SK-N-SH (cell line): Measurements from ENCODE around the gene HCN1. TPM values are rescaled to one million over a fixed set of nuclear protein-coding genes. Genes with fewer than 3 reads are reported as not detected.
A peak's percentile ranks its signal among the peaks of the same experiment; 100 is the strongest.

Experiments
- CTCF ChIA-PET: fragments of 300-600, 350-600 bp; formaldehyde crosslinking; extraction: SDS; loops from one replicate; lab custom pipeline; 2021; lab: Yijun Ruan, JAX
- POLR2A ChIA-PET: fragments of 350-600 bp; sonication (Branson Sonifier 250); formaldehyde crosslinking; extraction: SDS; loops from one replicate; lab custom pipeline; 2020; ENCODE audit warnings: antibody characterized with exemption, inconsistent platforms; lab: Yijun Ruan, JAX
- DNase-seq: peaks from one replicate; pipeline ENCODE4 v3.0.0; 2012
- H2AFZ ChIP-seq: fragments of 200-600 bp; sonication (generic); 2 replicates; pipeline ENCODE4 v1.8.1; 2016; ENCODE audit warnings: antibody characterized with exemption, mild to moderate bottlenecking, low read depth
- H3F3A ChIP-seq: fragments of 200-600 bp; sonication (generic); replicated peaks from 2 replicates; pipeline ENCODE3; 2016; ENCODE audit warnings: antibody characterized with exemption, mild to moderate bottlenecking; ENCODE audit not compliant: insufficient read depth
- H3K27ac ChIP-seq, 2 experiments: fragments of 200-500 bp in 1 of 2; fragments of 200-600 bp in 1 of 2; sonication (Bioruptor generic) in 1 of 2; sonication (generic), shearing (Covaris generic) in 1 of 2; 2 replicates each; pipeline versions ENCODE4 v1.5.1 to v1.6.1; 2014 to 2016; ENCODE audit warnings: low read depth in 2 of 2, inconsistent platforms in 1 of 2, low read length in 1 of 2, mild to moderate bottlenecking in 1 of 2, mixed read lengths in 1 of 2
- H3K27me3 ChIP-seq: fragments of 200-600 bp; sonication (generic), shearing (Covaris generic); 2 replicates; pipeline ENCODE4 v1.6.1; 2016; ENCODE audit warnings: mixed run types; ENCODE audit not compliant: insufficient read depth
- H3K36me3 ChIP-seq, 2 experiments: fragments of 200-500 bp in 1 of 2; fragments of 200-600 bp in 1 of 2; sonication (Bioruptor generic) in 1 of 2; sonication (generic) in 1 of 2; replicated peaks in 1 of 2; 2 replicates each; pipeline versions ENCODE3 to v1.5.1; 2014 to 2016; ENCODE audit warnings: low read length in 1 of 2, mild to moderate bottlenecking in 1 of 2; ENCODE audit not compliant: insufficient read depth in 2 of 2, control insufficient read depth in 1 of 2
- H3K4me1 ChIP-seq, 2 experiments: fragments of 200-500 bp in 1 of 2; fragments of 200-600 bp in 1 of 2; sonication (Bioruptor generic) in 1 of 2; sonication (generic), shearing (Covaris generic) in 1 of 2; 2 replicates each; pipeline versions ENCODE4 v1.5.1 to v1.6.1; 2014 to 2016; ENCODE audit warnings: low read depth in 1 of 2, low read length in 1 of 2, mixed run types in 1 of 2; ENCODE audit not compliant: insufficient read depth in 2 of 2, control insufficient read depth in 1 of 2
- H3K4me2 ChIP-seq: fragments of 200-600 bp; sonication (generic), shearing (Covaris generic); 2 replicates; pipeline ENCODE4 v1.6.1; 2017; ENCODE audit warnings: mixed run types
- H3K4me3 ChIP-seq, 2 experiments: fragments of 200-500 bp in 1 of 2; fragments of 200-600 bp in 1 of 2; sonication (Bioruptor generic) in 1 of 2; sonication (generic), shearing (Covaris generic) in 1 of 2; 2 replicates each; pipeline versions ENCODE4 v1.5.1 to v1.8.1; 2014 to 2016; ENCODE audit warnings: low read depth in 2 of 2, inconsistent platforms in 1 of 2, low read length in 1 of 2, mild to moderate bottlenecking in 1 of 2, mixed read lengths in 1 of 2, moderate library complexity in 1 of 2
- H3K79me2 ChIP-seq: fragments of 200-600 bp; sonication (generic); 2 replicates; pipeline ENCODE4 v1.8.1; 2017; ENCODE audit warnings: mild to moderate bottlenecking; ENCODE audit not compliant: insufficient read depth
- H3K9ac ChIP-seq: fragments of 200-600 bp; sonication (generic); 2 replicates; pipeline ENCODE4 v1.6.1; 2017; ENCODE audit warnings: mixed run types
- H3K9me2 ChIP-seq: fragments of 200-600 bp; sonication (generic); 2 replicates; pipeline ENCODE4 v1.6.1; 2017; ENCODE audit warnings: mixed run types
- H3K9me3 ChIP-seq: fragments of 200-600 bp; sonication (generic); 2 replicates; pipeline ENCODE4 v1.6.1; 2017; ENCODE audit warnings: mixed run types, mild to moderate bottlenecking, moderate library complexity
- H4K20me1 ChIP-seq: fragments of 200-600 bp; sonication (generic); 2 replicates; pipeline ENCODE4 v1.6.1; 2017; ENCODE audit warnings: mild to moderate bottlenecking, mixed run types; ENCODE audit not compliant: insufficient read depth
- CHD2 ChIP-seq: fragments of 150-350 bp; IDR thresholded peaks from 2 replicates; pipeline ENCODE4 v1.6.1; 2018; ENCODE audit warnings: low read length; ENCODE audit not compliant: partially characterized antibody
- CTCF ChIP-seq: fragments of 200-600 bp; sonication (generic); IDR thresholded peaks from 2 replicates; pipeline ENCODE4 v1.6.1; 2017; ENCODE audit warnings: antibody characterized with exemption, mild to moderate bottlenecking, moderate library complexity
- ELF1 ChIP-seq: IDR thresholded peaks from 2 replicates; pipeline ENCODE4 v1.4.0; 2012
- FOSL2 ChIP-seq: IDR thresholded peaks from 2 replicates; pipeline ENCODE4 v1.4.0; 2012; ENCODE audit warnings: low read depth, mild to moderate bottlenecking, moderate library complexity, borderline replicate concordance
- MXI1 ChIP-seq: IDR thresholded peaks from 2 replicates; pipeline ENCODE4 v1.6.1; 2012; ENCODE audit warnings: mild to moderate bottlenecking, low read depth, low read length, improper control_type of control experiment
- REST ChIP-seq: IDR thresholded peaks from 2 replicates; pipeline ENCODE4 v1.6.1; 2012; ENCODE audit warnings: mild to moderate bottlenecking, low read depth, low read length, moderate library complexity
- RFX5 ChIP-seq: IDR thresholded peaks from 2 replicates; pipeline ENCODE4 v1.6.1; 2012; ENCODE audit warnings: mild to moderate bottlenecking, improper control_type of control experiment, low read length
- RXRA ChIP-seq: IDR thresholded peaks from 2 replicates; pipeline ENCODE4 v1.4.0; 2012; ENCODE audit warnings: low read depth, mild to moderate bottlenecking, borderline replicate concordance
- SIN3A ChIP-seq: IDR thresholded peaks from 2 replicates; pipeline ENCODE4 v1.6.1; 2012; ENCODE audit warnings: low read depth, mild to moderate bottlenecking, low read length, moderate library complexity, borderline replicate concordance
- SMC3 ChIP-seq: IDR thresholded peaks from 2 replicates; pipeline ENCODE4 v1.6.1; 2012; ENCODE audit warnings: low read depth, low read length, improper control_type of control experiment
- TEAD4 ChIP-seq: IDR thresholded peaks from 2 replicates; pipeline ENCODE4 v1.4.0; 2012; ENCODE audit warnings: mild to moderate bottlenecking, borderline replicate concordance; ENCODE audit not compliant: insufficient read depth
- YY1 ChIP-seq: IDR thresholded peaks from 2 replicates; pipeline ENCODE4 v1.4.0; 2012; ENCODE audit warnings: low read depth, mild to moderate bottlenecking
- WGBS: methylation state at CpG from one replicate; pipeline ENCODE4 v1.1.6; 2017; ENCODE audit warnings: low lambda C conversion rate; 5-methylcytosine and 5-hydroxymethylcytosine counted together
- polyA plus RNA-seq, 3 experiments: library from polyadenylated mRNA; depleted of rRNA; stranded (reverse); fragments of >200 nt; gene quantifications; 2 replicates each; pipeline ENCODE4 v1.2.3, GENCODE V29; 2012
- TF ChIP-seq, protein P1 (sequence below): fragments of 150-350 bp; IDR thresholded peaks from 2 replicates; pipeline ENCODE4 v1.6.1; 2017; ENCODE audit warnings: antibody characterized with exemption, low read length, low read depth, borderline replicate concordance

HCN1 gene
- polyA plus RNA-seq, 1 of the 3 experiments (the other 2 are of a cell fraction) = not detected

DNA sequence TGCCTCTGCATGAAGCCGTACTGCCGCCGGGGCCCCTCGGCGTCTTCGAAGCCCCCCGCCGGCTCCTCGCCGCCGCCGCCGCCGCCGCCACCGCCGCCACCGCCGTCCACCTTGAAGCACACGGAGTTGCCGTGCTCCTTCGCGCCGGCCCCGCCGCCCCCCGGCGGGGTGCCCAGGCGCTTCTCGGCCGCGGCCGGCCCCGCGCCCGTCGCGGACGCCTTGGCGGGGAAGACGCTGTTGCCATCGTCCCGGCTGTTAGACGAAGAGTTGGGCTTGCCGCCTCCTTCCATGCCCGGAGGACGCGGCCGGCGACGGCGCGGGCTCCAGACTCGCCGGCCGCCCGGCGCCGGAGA lies 400 bp downstream of the HCN1 start (continued):
- TF ChIP-seq ELF1 = no peak

GRCh38 chr5:45694971-45695803 lies 993 bp downstream of the HCN1 start:
- no peak overlapping the region for H3K27ac ChIP-seq
- H3K79me2 ChIP-seq = no peaks in the 10 kb centered on the region
- H3K36me3 ChIP-seq = no peaks in the 10 kb centered on the region
- CTCF ChIA-PET = interaction anchor here (0.6 to 1.6 kb wide), 3 partner anchors 9 to 663 kb away, joined by 3 to 9 read pairs (median 5); no protein-coding TSS in a partner anchor
- peaks cover 9% of the 10 kb centered on the region; the same call in 1 of the 2 replicates for H3K27me3 ChIP-seq
- no peaks in the 10 kb centered on the region for H3K4me1 ChIP-seq
- DNase-seq = peak; percentile 12
- H3K9me2 ChIP-seq = no peaks in the 10 kb centered on the region
- no peak for TF ChIP-seq CTCF
- TF ChIP-seq YY1 = no peak
- TF ChIP-seq FOSL2 = no peak
- no peak for TF ChIP-seq SMC3
- TF ChIP-seq TEAD4 = no peak
- no peak for TF ChIP-seq MXI1
- TF ChIP-seq CHD2 = no peak
- TF ChIP-seq RXRA = no peak
- TF ChIP-seq SIN3A = no peak
- TF ChIP-seq, protein P1, sequence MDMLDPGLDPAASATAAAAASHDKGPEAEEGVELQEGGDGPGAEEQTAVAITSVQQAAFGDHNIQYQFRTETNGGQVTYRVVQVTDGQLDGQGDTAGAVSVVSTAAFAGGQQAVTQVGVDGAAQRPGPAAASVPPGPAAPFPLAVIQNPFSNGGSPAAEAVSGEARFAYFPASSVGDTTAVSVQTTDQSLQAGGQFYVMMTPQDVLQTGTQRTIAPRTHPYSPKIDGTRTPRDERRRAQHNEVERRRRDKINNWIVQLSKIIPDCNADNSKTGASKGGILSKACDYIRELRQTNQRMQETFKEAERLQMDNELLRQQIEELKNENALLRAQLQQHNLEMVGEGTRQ = no peak
- H3K9ac ChIP-seq = no peak overlapping the region
- no peak overlapping the region for H3K4me2 ChIP-seq
- H3K4me3 ChIP-seq = no peak overlapping the region
- H3K9me3 ChIP-seq = no peaks in the 10 kb centered on the region
- H2AFZ ChIP-seq = no peak overlapping the region
- POLR2A ChIA-PET = no interaction called here
- 8% methylated on average over 26 of the region's 51 CpGs for WGBS
- no peaks in the 10 kb centered on the region for H4K20me1 ChIP-seq
- no peaks in the 10 kb centered on the region for H3F3A ChIP-seq

DNA sequence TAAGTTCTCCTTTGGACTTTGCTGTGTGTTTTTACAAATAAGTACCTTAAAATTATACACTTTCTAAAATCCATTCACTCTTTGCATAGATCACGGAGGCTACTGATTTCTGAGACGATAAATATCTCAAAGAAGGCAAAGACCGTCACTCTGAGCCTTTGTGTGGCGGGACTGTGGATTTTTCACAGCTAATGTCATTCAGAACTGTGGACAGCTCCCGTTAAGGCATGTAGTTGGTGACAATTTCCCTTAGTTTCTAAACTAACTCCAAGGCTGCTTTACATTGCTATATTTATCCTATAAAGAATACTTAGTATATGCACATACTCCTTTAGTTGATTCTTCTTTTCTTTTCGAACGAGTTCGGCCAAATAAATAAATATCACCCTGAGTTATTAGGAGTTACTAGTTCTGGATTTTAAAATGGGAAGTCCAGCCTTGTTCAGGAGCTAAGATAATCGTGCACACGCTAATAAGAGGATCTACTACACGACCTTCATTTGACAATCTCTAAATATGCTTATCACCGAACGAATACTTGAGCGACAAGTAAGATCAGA lies 1.8 kb downstream of the HCN1 start:
- Histone ChIP-seq H4K20me1 (no peaks in the 10 kb centered on the region), H3K9me2 (no peaks in the 10 kb centered on the region), H3F3A (no peaks in the 10 kb centered on the region), H3K79me2 (no peaks in the 10 kb centered on the region), H2AFZ (no peak overlapping the region), H3K9ac (no peak overlapping the region), H3K4me1 (no peaks in the 10 kb centered on the region), H3K27me3 (peaks cover 9% of the 10 kb centered on the region; the same call in 1 of the 2 replicates), H3K4me2 (no peak overlapping the region), H3K36me3 (no peaks in the 10 kb centered on the region), H3K4me3 (no peak overlapping the region), H3K9me3 (no peaks in the 10 kb centered on the region), H3K27ac (no peak overlapping the region)
- WGBS = 9% methylated on average over 14 of the region's 14 CpGs
- ChIA-PET CTCF (interaction anchor here (0.6 kb wide), 1 partner anchor 8 kb away, joined by 3 read pairs; no protein-coding TSS in a partner anchor), POLR2A (no interaction called here)
- no peak for TF ChIP-seq RFX5
- TF ChIP-seq REST = peak; percentile 93
- no peak for DNase-seq
